Cerebellar nuclear complex (tissue), 1 donor: ENCODE data around the gene SGMS1.

ENCODE experiments used
- DNase-seq, 2 experiments: peaks; one replicate each; lab custom pipeline; 2025; lab: John Stamatoyannopoulos, UW

SGMS1 gene

GRCh38 chr10:50613150-50613549 lies 10.6 kb downstream of the SGMS1 start:
- no peak for DNase-seq

- no peak for DNase-seq
Measured at GRCh38 chr10:50610368-50610767, 13.4 kb downstream of the SGMS1 start.

GRCh38 chr10:50607356-50607925 lies 16.3 kb downstream of the SGMS1 start:
- DNase-seq, result no peak

GRCh38 chr10:50605951-50606270 lies 17.8 kb downstream of the SGMS1 start:
- DNase-seq, result no peak

GRCh38 chr10:50605269-50605950 lies 18.3 kb downstream of the SGMS1 start:
- no peak for DNase-seq

- DNase-seq, result no peak
Measured at GRCh38 chr10:50604809-50605208, 18.9 kb downstream of the SGMS1 start.

- no peak for DNase-seq
Measured at GRCh38 chr10:50604049-50604640, 19.6 kb downstream of the SGMS1 start.

GRCh38 chr10:50603151-50603850 lies 20.5 kb downstream of the SGMS1 start:
- DNase-seq, result no peak

GRCh38 chr10:50601974-50602373 lies 21.8 kb downstream of the SGMS1 start:
- no peak for DNase-seq

GRCh38 chr10:50600831-50601477 lies 22.8 kb downstream of the SGMS1 start:
- no peak for DNase-seq

- DNase-seq, result no peak
Measured at GRCh38 chr10:50600286-50600685, 23.5 kb downstream of the SGMS1 start.

GRCh38 chr10:50596897-50597296 lies 26.9 kb downstream of the SGMS1 start:
- no peak for DNase-seq

GRCh38 chr10:50596456-50596855 lies 27.3 kb downstream of the SGMS1 start:
- no peak for DNase-seq

- DNase-seq, result no peak
Measured at GRCh38 chr10:50595785-50596184, 28.0 kb downstream of the SGMS1 start.

- DNase-seq, result no peak
Measured at GRCh38 chr10:50593523-50594376, 30.0 kb downstream of the SGMS1 start.

- no peak for DNase-seq
Measured at GRCh38 chr10:50592961-50593418, 30.8 kb downstream of the SGMS1 start.

- no peak for DNase-seq
Measured at GRCh38 chr10:50590935-50591334, 32.8 kb downstream of the SGMS1 start.

GRCh38 chr10:50586740-50587088 lies 37.0 kb downstream of the SGMS1 start:
- DNase-seq, result no peak

- no peak for DNase-seq
Measured at GRCh38 chr10:50585921-50586739, 37.6 kb downstream of the SGMS1 start.
